GM18498 (cell line): Measurements from ENCODE around the gene ADISSP.

Experiments used
- ATAC-seq: cut with Tn5 transposase; IDR thresholded peaks from one replicate; pipeline ENCODE4 v1.9.1; 2021; ENCODE audit warnings: mild to moderate bottlenecking, moderate library complexity; ENCODE audit not compliant: unreplicated experiment

The ADISSP gene

GRCh38 chr20:3767427-3768341 is at the start of gene ADISSP:
ADISSP (minus strand) TSS chr20:3767753; CDS start chr20:3760100, 7,653 bp downstream.
- peak; percentile 94 for ATAC-seq

DNA sequence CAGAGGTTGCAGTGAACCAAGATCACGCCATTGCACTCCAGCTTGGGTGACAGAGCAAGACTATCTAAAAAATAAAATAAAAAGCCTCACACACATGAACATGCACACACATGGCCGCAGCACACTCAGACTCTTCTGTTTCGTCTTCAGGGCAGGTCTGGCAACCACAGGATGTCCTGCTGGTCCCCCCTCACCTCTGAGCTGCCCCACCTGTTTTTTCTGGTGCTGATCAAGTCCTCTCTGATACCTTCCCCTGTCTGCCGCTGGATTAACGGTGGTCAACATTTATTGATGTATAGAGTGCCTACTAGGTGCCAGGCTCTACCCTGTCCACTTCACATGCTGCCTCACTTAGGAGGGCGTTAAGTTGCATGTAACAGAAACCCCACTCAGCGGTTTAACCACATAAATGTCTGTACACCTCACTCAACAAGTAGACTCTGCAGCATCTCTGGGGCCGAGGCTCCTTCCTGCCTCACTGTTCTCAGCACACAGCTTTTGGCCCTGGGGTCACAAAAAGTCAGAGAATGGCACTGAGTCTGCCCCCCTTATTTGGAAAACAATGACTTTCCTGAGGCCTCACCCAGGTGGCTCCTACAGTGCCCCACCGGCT is 48.3 kb upstream of the ADISSP start:
- no peak for ATAC-seq

GRCh38 chr20:3814928-3815495 is 47.5 kb upstream of the ADISSP start:
- ATAC-seq, result no peak

DNA sequence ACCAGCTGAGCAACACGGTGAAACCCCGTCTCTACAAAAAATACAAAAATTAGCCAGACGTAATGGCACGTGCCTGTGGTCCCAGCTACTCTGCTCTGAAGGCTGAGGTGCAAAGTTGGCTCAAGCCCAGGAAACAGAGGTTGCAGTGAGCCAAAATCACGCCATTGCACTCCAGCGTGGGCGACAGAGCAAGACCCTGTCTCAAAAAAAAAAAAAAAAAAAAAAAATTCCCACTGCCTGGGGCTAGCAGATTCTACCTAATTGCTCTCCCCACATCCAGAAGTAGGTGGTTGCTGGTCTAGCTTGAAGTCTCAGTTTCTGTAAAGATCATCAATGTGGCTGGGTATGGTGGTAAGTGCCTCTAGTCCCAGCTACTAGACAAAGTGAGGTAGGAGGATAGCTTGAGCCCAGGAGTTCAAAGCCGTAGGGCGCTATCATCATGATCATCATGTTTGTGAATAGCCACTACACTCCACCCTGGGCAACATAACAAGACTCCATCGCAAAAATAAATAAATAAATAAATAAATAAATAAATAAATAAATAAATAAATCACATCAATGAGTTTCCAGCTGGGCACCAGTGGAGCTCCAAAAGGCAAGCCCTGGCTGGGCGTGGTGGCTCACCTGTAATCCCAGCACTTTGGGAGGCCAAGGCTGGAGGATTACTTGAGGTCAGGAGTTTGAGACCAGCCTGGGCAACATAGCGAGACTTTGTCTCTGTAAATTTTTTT is 46.5 kb upstream of the ADISSP start:
- no peak for ATAC-seq

DNA sequence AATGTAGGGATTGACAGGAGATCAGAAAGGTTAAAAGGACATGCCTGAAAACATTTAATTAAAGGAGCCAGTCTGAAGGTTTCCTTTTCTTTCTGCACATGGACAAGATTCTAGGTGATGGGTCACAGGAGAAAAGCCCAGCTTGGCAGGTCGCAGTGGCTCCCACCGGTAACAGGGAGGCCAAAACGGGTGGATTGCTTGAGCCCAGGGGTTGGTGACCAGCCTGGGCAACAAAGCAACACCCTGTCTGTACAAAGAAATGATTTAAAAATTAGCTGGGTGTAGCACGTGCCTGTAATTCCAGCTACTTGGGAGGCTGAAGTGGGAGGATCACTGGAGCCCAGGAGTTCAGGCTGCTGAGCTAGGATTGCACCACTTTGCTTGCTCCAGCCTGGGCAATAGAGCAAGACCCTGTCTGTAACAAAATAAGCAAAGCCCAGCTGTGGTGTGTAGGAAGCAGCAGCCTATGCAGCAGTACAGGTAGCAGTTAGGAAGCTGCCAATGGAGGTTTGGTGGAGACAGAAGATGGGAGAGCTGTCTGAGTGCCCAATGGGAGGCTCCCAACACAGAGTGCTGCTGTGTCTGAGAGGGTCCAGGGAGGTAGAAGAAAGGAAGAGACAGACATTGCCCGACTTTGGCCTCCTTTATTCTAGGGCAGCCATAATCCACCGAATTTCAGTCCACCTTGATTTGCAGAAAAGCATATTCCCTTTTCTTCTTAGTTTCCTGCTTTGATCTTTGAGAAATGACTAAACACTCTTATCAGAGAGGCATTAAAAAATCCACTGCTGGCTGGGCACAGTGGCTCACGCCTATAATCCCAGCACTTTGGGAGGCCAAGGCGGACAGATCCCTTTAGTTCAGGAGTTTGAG is 45.7 kb upstream of the ADISSP start:
- no peak for ATAC-seq

DNA sequence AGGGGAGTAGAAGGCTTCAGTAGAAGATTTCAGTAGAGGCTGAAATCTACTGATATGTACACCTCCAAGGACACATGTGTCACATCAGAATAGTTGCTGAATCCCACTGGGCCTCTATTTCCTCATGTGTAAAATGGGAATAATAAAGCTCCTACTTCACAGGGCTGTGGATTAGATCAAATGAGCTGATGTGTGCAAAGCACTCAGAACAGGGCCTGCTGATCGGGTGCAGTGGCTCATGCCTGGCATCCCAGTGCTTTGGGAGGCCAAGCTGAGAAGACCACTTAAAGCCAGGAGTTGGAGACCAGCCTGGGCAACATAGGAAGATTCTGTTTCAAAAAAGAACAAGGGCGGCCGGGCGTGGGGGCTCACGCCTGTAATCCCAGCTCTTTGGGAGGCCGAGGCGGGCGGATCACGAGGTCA is 44.7 kb upstream of the ADISSP start:
- no peak for ATAC-seq

- ATAC-seq, result peak; percentile 54
These were observed 44.1 kb upstream of the ADISSP start for GRCh38 chr20:3811467-3812258.

- no peak for ATAC-seq
These were observed 41.0 kb upstream of the ADISSP start for GRCh38 chr20:3808544-3808943.

- ATAC-seq, result no peak
These were observed 37.2 kb upstream of the ADISSP start for GRCh38 chr20:3804781-3805180.

DNA sequence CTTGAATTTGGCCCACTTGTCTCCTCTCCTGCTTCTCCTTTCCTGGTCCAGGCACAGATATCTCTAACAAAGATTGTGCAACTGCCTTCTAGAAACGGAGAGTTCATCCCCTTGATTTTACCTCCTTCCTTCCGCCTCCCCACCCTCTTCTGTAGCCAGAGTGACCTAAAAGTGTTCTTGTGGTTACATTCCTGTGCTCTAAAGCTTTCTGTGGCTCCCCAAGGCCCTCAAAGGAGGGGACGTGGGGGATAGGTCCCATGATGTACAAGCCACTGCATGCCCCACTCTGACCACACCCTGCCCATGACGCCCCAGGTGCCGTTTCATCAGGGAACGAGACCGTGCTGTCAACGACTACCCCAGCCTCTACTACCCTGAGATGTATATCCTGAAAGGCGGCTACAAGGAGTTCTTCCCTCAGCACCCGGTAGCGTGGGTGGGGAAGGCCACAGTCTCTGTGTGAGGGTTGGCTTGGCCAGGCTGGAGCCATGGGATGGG is 36.8 kb upstream of the ADISSP start:
- no peak for ATAC-seq

- ATAC-seq, result no peak
These were observed 36.3 kb upstream of the ADISSP start for GRCh38 chr20:3803854-3804253.

- no peak for ATAC-seq
These were observed 35.7 kb upstream of the ADISSP start for GRCh38 chr20:3803289-3803688.

GRCh38 chr20:3802524-3803239 is 35.1 kb upstream of the ADISSP start:
- ATAC-seq, result no peak

DNA sequence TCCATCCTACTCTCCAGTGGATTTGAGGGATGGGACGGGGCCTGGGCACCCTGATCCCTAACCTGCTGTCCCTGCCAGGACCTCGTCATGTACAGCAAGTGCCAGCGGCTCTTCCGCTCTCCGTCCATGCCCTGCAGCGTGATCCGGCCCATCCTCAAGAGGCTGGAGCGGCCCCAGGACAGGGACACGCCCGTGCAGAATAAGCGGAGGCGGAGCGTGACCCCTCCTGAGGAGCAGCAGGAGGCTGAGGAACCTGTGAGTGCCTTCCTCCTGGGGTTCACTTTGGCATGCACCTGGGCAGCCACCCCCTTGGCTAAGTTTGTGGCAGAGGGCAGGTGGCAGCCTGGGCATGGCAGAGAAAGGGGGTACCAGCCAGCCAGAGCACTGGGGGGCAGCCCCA is 34.3 kb upstream of the ADISSP start:
- ATAC-seq, result no peak

DNA sequence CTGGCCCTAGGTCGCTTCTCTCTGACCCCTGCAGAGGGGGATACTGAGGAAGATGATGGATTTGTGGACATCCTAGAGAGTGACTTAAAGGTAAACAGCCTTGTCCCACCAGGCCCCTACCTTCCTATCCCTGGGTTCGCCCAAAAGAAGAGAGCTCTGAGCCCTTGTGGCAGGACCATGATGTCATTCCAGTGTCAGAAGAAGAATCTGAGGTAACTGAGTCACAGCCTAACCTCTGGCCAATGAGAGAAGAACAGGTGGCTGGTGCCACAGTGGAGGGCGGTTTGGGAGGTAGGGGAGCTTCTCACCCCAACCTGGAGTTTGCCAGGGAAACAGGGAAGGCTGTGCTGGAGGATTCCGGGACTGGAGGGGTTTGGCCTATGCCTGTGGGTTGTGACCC is 33.7 kb upstream of the ADISSP start:
- no peak for ATAC-seq

DNA sequence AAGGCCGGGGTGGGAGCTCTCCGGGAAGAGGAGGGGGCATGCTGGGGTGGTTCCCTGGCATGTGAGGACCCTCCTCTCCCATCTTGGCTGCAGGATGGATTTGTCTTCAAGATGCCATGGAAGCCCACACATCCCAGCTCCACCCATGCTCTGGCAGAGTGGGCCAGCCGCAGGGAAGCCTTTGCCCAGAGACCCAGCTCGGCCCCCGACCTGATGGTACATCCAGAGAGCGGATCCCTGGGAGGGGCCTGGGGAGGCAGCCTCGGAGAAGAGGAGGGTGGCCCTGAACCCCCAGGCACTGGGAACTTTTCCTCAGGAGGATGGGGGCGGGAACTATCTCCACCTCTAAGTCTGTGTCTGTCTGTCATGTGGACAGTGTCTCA is 33.3 kb upstream of the ADISSP start:
- no peak for ATAC-seq

GRCh38 chr20:3800256-3800877 is 32.8 kb upstream of the ADISSP start:
- ATAC-seq, result no peak

DNA sequence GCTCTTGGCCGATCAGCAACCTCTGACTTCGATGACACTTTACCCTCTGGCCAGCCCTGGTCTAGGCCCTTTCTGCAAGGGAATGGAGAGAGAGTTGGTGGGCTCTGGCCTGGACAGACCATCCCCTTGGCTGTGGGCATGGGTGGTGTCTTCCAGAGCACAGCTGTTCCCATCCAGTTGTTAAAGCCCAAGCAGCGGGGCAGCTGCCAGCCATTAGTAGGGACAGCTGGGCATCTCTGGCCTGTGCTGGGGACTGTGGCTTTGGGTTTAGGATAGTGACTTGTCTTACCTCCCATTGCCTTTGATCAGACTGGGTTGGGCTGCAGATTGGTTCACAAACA is 31.3 kb upstream of the ADISSP start:
- no peak for ATAC-seq
